Measurements from ENCODE around the gene SH3GLB1. TPM values are rescaled to one million over a fixed set of nuclear protein-coding genes. Genes with fewer than 3 reads are reported as not detected.

SH3GLB1 gene
- total and polyA plus RNA-seq, 9 donors, result 72.4 to 146 (median 138) TPM

DNA sequence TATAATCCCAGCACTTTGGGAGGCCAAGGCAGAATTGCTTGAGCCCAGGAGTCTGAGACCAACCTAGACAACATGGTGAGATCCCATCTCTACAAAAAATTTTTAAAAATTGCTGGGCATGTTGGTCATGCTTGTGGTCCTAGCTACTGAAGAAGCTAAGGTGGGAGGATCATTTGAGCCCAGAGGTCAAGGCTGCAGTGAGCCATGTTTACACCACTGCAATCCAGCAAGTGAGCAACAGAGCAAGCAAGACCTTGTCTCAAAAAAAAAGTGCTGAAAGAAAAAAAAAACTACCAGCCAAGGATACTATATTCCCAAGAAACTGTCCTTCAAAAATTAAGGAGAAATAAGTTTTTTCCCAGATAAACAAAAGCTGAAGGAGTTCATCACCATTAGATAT is 78.1 kb downstream of the SH3GLB1 start:
- no peaks in the 10 kb centered on the region for H3K27me3 ChIP-seq (ENCODE audit: control insufficient read depth, insufficient read depth, low read length)
- no peak for DNase-seq
- no peaks in the 10 kb centered on the region for H3K4me1 ChIP-seq (ENCODE audit: control insufficient read depth, insufficient read depth, low read length)

DNA sequence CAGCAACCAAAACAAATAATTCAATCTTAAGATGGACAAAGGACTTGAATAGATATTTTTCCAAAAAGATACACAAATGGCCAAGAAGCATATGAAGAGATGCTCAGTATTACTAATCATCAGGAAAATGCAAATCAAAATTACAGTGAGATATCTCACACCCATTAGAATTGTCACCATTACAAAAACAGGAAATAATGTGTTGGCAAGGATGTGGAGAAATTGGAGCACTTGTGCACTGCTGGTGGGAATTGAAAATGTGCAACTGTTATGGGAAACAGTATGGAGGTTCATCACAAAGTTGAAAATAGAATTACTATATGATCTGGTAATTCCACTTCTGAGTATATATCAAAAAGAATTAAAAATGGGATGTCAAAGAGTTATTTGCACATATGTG is 83.2 kb downstream of the SH3GLB1 start:
- peaks cover 7% of the 10 kb centered on the region for H3K4me1 ChIP-seq (ENCODE audit: control insufficient read depth, insufficient read depth, low read length)
- H3K9me3 ChIP-seq (replicated peaks; ENCODE audit: control insufficient read depth, low read depth, low read length), result no peaks in the 10 kb centered on the region
- H3K4me3 ChIP-seq (ENCODE audit: low read length), result no peak overlapping the region
- no peak for DNase-seq
- H3K36me3 ChIP-seq (ENCODE audit: control insufficient read depth, insufficient read depth, low read length), result no peaks in the 10 kb centered on the region
- H3K27ac ChIP-seq (ENCODE audit: low read length), result no peak overlapping the region
- no peaks in the 10 kb centered on the region for H3K27me3 ChIP-seq (ENCODE audit: control insufficient read depth, insufficient read depth, low read length)

More for the DNA sequence above, 78.1 kb downstream of the SH3GLB1 start:
- no peak overlapping the region for H3K27ac ChIP-seq (ENCODE audit: low read length)
- H3K4me3 ChIP-seq (ENCODE audit: low read length), result no peak overlapping the region
- no peaks in the 10 kb centered on the region for H3K9me3 ChIP-seq (replicated peaks; ENCODE audit: control insufficient read depth, low read depth, low read length)
- no peaks in the 10 kb centered on the region for H3K36me3 ChIP-seq (ENCODE audit: control insufficient read depth, insufficient read depth, low read length)

GRCh38 chr1:86788300-86789206 is 84.2 kb downstream of the SH3GLB1 start:
- peaks cover 15% of the 10 kb centered on the region for H3K4me1 ChIP-seq (ENCODE audit: control insufficient read depth, insufficient read depth, low read length)
- DNase-seq, result peak; percentile 52
- WGBS (ENCODE audit: insufficient coverage), result no CpG with 5 or more reads among the region's 6 CpGs
- H3K36me3 ChIP-seq (ENCODE audit: control insufficient read depth, insufficient read depth, low read length), result no peaks in the 10 kb centered on the region
- no peak overlapping the region for H3K4me3 ChIP-seq (ENCODE audit: low read length)
- H3K27me3 ChIP-seq (ENCODE audit: control insufficient read depth, insufficient read depth, low read length), result no peaks in the 10 kb centered on the region
- H3K9me3 ChIP-seq (replicated peaks; ENCODE audit: control insufficient read depth, low read depth, low read length), result no peaks in the 10 kb centered on the region
- H3K27ac ChIP-seq (ENCODE audit: low read length), result no peak overlapping the region

- H3K27me3 ChIP-seq (ENCODE audit: control insufficient read depth, insufficient read depth, low read length), result no peaks in the 10 kb centered on the region
- H3K9me3 ChIP-seq (replicated peaks; ENCODE audit: control insufficient read depth, low read depth, low read length), result no peaks in the 10 kb centered on the region
- H3K4me1 ChIP-seq (ENCODE audit: control insufficient read depth, insufficient read depth, low read length), result peaks cover 19% of the 10 kb centered on the region
- peak; percentile 87 for DNase-seq
- no peak overlapping the region for H3K4me3 ChIP-seq (ENCODE audit: low read length)
- H3K36me3 ChIP-seq (ENCODE audit: control insufficient read depth, insufficient read depth, low read length), result no peaks in the 10 kb centered on the region
- peak overlapping the region; percentile 39 for H3K27ac ChIP-seq (ENCODE audit: low read length)
Observed at GRCh38 chr1:86795316-86795715, 90.9 kb downstream of the SH3GLB1 start.

Other genes with a start within 250 kb of the SH3GLB1 start
- not detected for gene CLCA1, start 235.6 kb upstream of the SH3GLB1 start, total RNA-seq
- gene CLCA1, start 235.6 kb upstream of the SH3GLB1 start, polyA plus RNA-seq (ENCODE audit: insufficient read depth in 1 of 8, insufficient read length in 8 of 8, low replicate concordance in 1 of 8), result 10 to 100 TPM in 2 of 8 donors, under 1 TPM in 3, not detected in 3; 0.19 to 48.7 (median 0.73) TPM
- gene CLCA4, start 157.5 kb upstream of the SH3GLB1 start, total RNA-seq, result not detected
- gene CLCA4, start 157.5 kb upstream of the SH3GLB1 start, polyA plus RNA-seq (ENCODE audit: insufficient read depth in 1 of 8, insufficient read length in 8 of 8, low replicate concordance in 1 of 8), result under 1 TPM in 2 of 8 donors, not detected in 6; 0.04 to 0.24 TPM
- gene SELENOF, start 209.6 kb downstream of the SH3GLB1 start, total RNA-seq, result 136 TPM
- 100 to 1,000 TPM; 127 to 187 (median 141) TPM for gene SELENOF, start 209.6 kb downstream of the SH3GLB1 start, polyA plus RNA-seq (ENCODE audit: insufficient read depth in 1 of 8, insufficient read length in 8 of 8, low replicate concordance in 1 of 8)
- gene HS2ST1, start 210.1 kb downstream of the SH3GLB1 start, total RNA-seq, result 12.4 TPM
- 10 to 100 TPM; 13.6 to 25.5 (median 19.0) TPM for gene HS2ST1, start 210.1 kb downstream of the SH3GLB1 start, polyA plus RNA-seq (ENCODE audit: insufficient read depth in 1 of 8, insufficient read length in 8 of 8, low replicate concordance in 1 of 8)

All from muscle of leg (tissue), 11 donors.